Adrenal gland (tissue), 5 donors: Measurements from ENCODE around the gene HES3.

ENCODE experiments used
- CTCF ChIP-seq, 6 experiments: fragments of 450-650 bp in 4 of 6; fragments of 200-600 bp in 2 of 6; sonication (generic) in 1 of 6; IDR thresholded peaks; 1 replicate in 5 of 6; 2 replicates in 1 of 6; pipeline versions ENCODE4 v1.5.1 to v1.8.0; 2016 to 2021; ENCODE audit warnings: antibody characterized with exemption in 6 of 6, mild to moderate bottlenecking in 2 of 6, moderate library complexity in 1 of 6
- POLR2A ChIP-seq, 2 donors: fragments of 450-650 bp; IDR thresholded peaks; one replicate each; pipeline ENCODE4 v1.6.1; 2017; ENCODE audit warnings: antibody characterized with exemption in 2 of 2, mild to moderate bottlenecking in 2 of 2, moderate library complexity in 1 of 2
- donor health status: DM: no; HTN: no; CAD: no.

- TF ChIP-seq CTCF (IDR thresholded peaks at IDR 0.05), result no peak
- no peak for TF ChIP-seq POLR2A (IDR thresholded peaks at IDR 0.05)
Observed at GRCh38 chr1:6207075-6207885, 36.7 kb upstream of the HES3 start.
